Prostate gland (tissue), 2 donors: Measurements from ENCODE around the gene STK35. TPM values are rescaled to one million over a fixed set of nuclear protein-coding genes. Genes with fewer than 3 reads are reported as not detected.

Source experiments
- DNase-seq: peaks from one replicate; pipeline ENCODE4 v3.0.0-alpha.2; 2019; ENCODE audit warnings: low spot score
- H3K27ac ChIP-seq, 2 donors: fragments of 200-600 bp; sonication (generic); 2 replicates each; pipeline ENCODE4 v1.5.1; 2017 to 2019
- H3K27me3 ChIP-seq: fragments of 200-600 bp; sonication (generic); replicated peaks from 2 replicates; pipeline ENCODE4 v1.5.1; 2019; ENCODE audit not compliant: insufficient read depth
- H3K36me3 ChIP-seq, 2 donors: fragments of 200-600 bp; sonication (generic); 1 replicate in 1 of 2; 2 replicates in 1 of 2; pipeline versions ENCODE4 v1.5.1 to v1.8.1; 2017 to 2019
- H3K4me1 ChIP-seq: fragments of 200-600 bp; sonication (generic); replicated peaks from 2 replicates; pipeline ENCODE4 v1.5.1; 2019
- H3K4me3 ChIP-seq, 2 donors: fragments of 200-600 bp; sonication (generic); 2 replicates each; pipeline ENCODE4 v1.5.1; 2017 to 2019
- H3K9me3 ChIP-seq: fragments of 200-600 bp; sonication (generic); 2 replicates; pipeline ENCODE4 v1.5.1; 2017
- POLR2A ChIP-seq: fragments of 450-650 bp; IDR thresholded peaks from one replicate; pipeline ENCODE4 v1.6.1; 2016; ENCODE audit warnings: antibody characterized with exemption, mild to moderate bottlenecking
- POLR2AphosphoS5 ChIP-seq: sonication (generic); formaldehyde crosslinking; IDR thresholded peaks from one replicate; pipeline ENCODE4 v1.6.1; 2017; ENCODE audit warnings: antibody characterized with exemption
- WGBS: methylation state at CpG from one replicate; pipeline ENCODE4 v1.1.5; 2018; 5-methylcytosine and 5-hydroxymethylcytosine counted together
- intact Hi-C: fragments of 100-400 bp; cut with DNase I; formaldehyde crosslinking; loops from one replicate; pipeline ENCODE4 v1.14.2; 2022
- total RNA-seq, 2 donors: library from RNA; depleted of rRNA; stranded (reverse); fragments of >200 nt; gene quantifications; one replicate each; pipeline ENCODE4 v1.1.0, GENCODE V29; 2016
- TF ChIP-seq, protein P1 (sequence below), 4 experiments: fragments of 200-600 bp in 2 of 4; fragments of 450-650 bp in 2 of 4; sonication (generic) in 2 of 4; IDR thresholded peaks; 1 replicate in 3 of 4; 2 replicates in 1 of 4; pipeline ENCODE4 v1.5.1; 2016 to 2019; ENCODE audit warnings: antibody characterized with exemption in 4 of 4, mild to moderate bottlenecking in 2 of 4, moderate library complexity in 2 of 4

The STK35 gene
- total RNA-seq, 2 donors from 2014 or later: 24.2 to 40.7 TPM

DNA sequence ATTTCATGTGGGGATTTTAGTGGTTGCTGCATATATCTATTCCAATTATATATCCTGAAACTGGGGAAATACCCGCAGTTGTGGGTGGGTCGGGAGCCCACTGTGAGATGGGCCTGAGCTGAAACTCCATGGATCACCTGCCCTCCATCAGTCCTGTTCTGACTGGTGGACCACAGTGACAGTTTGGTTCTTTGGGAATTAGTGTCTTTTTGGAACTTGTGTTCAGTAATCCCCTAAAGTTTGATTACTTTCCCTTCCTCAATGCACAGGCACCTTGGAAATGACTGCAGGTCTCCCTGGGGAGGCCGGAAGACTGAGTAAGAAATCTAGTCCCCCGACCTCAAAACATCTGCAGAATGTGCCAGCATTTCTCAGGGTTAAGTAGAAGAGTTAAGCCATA, 11.3 kb downstream of the STK35 start:
- WGBS: 86% methylated on average over 4 of the region's 4 CpGs
- H3K27ac ChIP-seq: no peak overlapping the region
- H3K9me3 ChIP-seq: no peaks in the 10 kb centered on the region
- H3K4me3 ChIP-seq: no peak overlapping the region
- intact Hi-C loops: no loop called here
- H3K36me3 ChIP-seq: no peaks in the 10 kb centered on the region
- H3K4me1 ChIP-seq: peaks cover 20% of the 10 kb centered on the region
- no peak for DNase-seq
- TF ChIP-seq, protein P1, sequence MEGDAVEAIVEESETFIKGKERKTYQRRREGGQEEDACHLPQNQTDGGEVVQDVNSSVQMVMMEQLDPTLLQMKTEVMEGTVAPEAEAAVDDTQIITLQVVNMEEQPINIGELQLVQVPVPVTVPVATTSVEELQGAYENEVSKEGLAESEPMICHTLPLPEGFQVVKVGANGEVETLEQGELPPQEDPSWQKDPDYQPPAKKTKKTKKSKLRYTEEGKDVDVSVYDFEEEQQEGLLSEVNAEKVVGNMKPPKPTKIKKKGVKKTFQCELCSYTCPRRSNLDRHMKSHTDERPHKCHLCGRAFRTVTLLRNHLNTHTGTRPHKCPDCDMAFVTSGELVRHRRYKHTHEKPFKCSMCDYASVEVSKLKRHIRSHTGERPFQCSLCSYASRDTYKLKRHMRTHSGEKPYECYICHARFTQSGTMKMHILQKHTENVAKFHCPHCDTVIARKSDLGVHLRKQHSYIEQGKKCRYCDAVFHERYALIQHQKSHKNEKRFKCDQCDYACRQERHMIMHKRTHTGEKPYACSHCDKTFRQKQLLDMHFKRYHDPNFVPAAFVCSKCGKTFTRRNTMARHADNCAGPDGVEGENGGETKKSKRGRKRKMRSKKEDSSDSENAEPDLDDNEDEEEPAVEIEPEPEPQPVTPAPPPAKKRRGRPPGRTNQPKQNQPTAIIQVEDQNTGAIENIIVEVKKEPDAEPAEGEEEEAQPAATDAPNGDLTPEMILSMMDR (IDR thresholded peaks at IDR 0.05): no peak
- TF ChIP-seq POLR2A: no peak
- H3K27me3 ChIP-seq: no peaks in the 10 kb centered on the region

DNA sequence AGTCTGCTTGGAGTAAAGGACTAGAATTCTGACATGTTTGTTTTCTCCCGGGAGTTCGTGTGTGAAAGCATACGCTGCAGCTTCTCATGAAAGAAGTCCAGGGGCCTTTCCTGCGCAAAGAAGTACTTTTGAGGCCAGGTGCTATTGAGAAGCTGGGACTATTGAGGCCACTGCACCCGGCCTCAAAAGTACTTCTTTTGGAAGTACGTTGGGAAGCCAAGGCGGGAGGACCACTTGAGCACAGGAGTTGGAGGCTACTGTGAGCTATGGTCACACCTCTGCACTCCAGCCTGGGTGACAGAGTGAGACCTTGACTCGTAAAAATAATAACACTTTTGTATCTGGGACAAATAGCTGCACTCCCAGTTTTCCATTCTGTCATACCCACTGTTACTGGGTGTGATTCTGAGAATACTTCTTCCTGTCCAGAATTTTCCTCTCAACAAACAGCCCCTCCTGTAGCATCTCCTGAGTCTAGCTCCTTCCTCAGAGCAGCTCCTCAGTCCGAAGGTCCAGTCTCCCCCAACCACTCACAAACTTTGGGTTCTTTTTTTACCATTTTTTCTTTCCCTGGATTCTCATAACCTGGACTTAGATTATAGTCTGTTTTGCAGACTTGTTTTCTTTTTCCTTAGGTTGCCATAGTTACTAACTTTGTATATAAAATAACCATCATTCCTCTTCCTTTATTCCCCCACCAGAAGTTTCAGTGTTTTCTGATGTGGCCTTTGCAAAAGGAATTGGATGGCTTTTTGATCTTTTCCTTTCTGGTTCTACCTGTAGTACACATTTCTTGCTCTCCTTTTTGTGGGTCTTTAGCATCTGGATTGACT, 12.7 kb downstream of the STK35 start:
- 76% methylated on average over 9 of the region's 9 CpGs for WGBS
- Histone ChIP-seq H3K4me3 (no peak overlapping the region), H3K27ac (no peak overlapping the region), H3K36me3 (no peaks in the 10 kb centered on the region), H3K9me3 (no peaks in the 10 kb centered on the region), H3K27me3 (no peaks in the 10 kb centered on the region), H3K4me1 (peaks cover 13% of the 10 kb centered on the region)
- TF ChIP-seq POLR2A (no peak), POLR2AphosphoS5 (no peak)
- TF ChIP-seq, protein P1 (IDR thresholded peaks at IDR 0.05): no peak
- DNase-seq: no peak
- intact Hi-C loops: no loop called here

DNA sequence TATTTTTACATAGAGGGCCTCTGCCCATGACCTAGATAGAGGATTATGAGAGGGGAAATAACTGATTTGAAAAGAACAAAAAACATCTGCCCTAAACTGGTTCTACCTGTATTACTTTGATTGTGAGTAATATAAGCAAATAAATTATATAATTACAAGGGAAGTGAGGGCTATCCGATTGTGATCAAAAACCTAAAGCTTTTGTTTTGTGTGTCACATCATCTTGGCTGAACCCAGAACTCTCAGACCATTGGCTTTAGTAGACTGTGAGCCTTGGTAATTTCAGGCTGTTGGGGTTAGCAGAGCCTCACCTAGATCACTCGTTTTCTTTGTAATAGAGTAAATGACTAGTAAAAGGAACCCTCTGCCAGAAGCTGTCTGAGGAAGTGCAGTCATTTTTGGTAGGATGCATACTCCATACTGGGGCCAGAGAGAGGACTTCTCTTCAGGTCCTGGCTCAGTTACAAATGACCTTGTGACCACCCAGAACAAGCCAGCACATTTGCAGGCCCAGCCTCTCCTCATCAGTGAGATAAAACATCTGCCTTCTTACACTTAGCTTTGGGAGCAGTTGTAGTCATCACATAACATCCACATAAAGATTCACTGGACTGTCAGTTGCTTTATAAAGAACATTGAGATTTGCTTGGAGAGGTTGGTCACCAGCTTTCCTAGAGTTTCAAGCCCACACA, 13.5 kb downstream of the STK35 start:
- TF ChIP-seq POLR2A: no peak
- intact Hi-C loops: no loop called here
- no peak for DNase-seq
- H3K4me1 ChIP-seq: peaks cover 9% of the 10 kb centered on the region
- WGBS: 10% methylated on average over 2 of the region's 2 CpGs
- H3K9me3 ChIP-seq: no peaks in the 10 kb centered on the region
- no peak overlapping the region for H3K27ac ChIP-seq
- H3K36me3 ChIP-seq: no peaks in the 10 kb centered on the region
- H3K4me3 ChIP-seq: no peak overlapping the region
- H3K27me3 ChIP-seq: no peaks in the 10 kb centered on the region

DNA sequence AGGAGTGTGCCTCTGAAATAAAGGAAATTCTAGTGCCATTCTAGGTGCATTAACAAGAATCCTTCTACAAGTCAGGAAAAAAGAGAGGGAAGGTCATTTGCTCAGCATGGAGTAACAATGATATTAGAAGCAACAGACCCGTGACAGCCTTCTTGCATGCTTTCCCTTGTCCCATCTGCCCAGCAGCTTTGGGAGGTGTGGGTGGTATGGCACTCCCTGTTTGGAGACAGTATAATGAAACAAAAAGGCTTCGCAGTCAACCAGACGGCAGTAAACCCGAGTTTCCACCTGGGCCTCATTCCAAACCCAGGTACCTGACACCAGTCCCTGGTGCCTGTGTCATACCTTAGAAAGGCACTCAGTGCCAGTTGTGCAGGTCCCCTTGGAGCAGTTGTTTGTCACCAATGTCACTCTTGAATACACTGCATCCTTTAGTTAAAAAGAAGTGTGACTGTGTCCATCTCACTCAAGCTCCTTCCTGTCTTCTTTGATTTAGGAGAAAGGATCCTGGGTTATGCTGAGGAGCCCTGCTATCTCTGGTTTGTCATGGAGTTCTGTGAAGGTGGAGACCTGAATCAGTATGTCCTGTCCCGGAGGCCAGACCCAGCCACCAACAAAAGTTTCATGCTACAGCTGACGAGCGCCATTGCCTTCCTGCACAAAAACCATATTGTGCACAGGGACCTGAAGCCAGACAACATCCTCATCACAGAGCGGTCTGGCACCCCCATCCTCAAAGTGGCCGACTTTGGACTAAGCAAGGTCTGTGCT, 14.7 kb downstream of the STK35 start:
- intact Hi-C loops: no loop called here
- Histone ChIP-seq H3K36me3 (no peaks in the 10 kb centered on the region), H3K4me1 (peaks cover 9% of the 10 kb centered on the region), H3K27ac (no peak overlapping the region), H3K4me3 (no peak overlapping the region), H3K27me3 (no peaks in the 10 kb centered on the region), H3K9me3 (no peaks in the 10 kb centered on the region)
- WGBS: 64% methylated on average over 9 of the region's 9 CpGs
- TF ChIP-seq POLR2A: no peak
- TF ChIP-seq, protein P1 (IDR thresholded peaks at IDR 0.05): no peak
- DNase-seq: no peak

DNA sequence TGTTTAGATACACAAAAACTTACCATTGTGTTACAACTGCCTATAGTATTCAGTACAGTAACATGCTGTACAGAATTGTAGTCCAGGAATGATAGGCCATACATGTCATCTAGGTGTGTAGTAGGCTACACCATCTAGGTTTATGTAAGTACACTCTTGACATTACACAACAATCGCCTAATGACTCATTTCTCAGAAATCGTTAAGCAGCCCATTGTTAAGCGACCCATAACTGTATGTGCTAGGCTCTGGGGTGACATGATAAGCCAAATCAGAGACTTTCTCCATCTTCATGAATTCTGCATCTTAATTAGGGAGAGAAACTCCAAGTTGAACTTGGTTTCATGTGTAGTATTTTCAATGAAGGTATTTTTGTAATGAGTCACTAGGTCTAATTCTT, 17.2 kb downstream of the STK35 start:
- H3K36me3 ChIP-seq: no peaks in the 10 kb centered on the region
- no peak overlapping the region for H3K4me3 ChIP-seq
- WGBS: 94% methylated on average over 3 of the region's 3 CpGs
- H3K4me1 ChIP-seq: peaks cover 9% of the 10 kb centered on the region
- H3K27me3 ChIP-seq: no peaks in the 10 kb centered on the region
- DNase-seq: no peak
- no peak overlapping the region for H3K27ac ChIP-seq
- H3K9me3 ChIP-seq: no peaks in the 10 kb centered on the region
- intact Hi-C loops: no loop called here
- TF ChIP-seq, protein P1 (IDR thresholded peaks at IDR 0.05): no peak
- no peak for TF ChIP-seq POLR2A
- TF ChIP-seq POLR2AphosphoS5: no peak
